ENCODE data around the gene PLA2G2C. TPM values are rescaled to one million over a fixed set of nuclear protein-coding genes. Genes with fewer than 3 reads are reported as not detected.

The PLA2G2C gene
- total RNA-seq, 1 donor from 2014 or later: not detected

- no peak for ATAC-seq
- Histone ChIP-seq H3K27me3 (no peaks in the 10 kb centered on the region), H3K4me3 (no peak overlapping the region), H3K9me3 (no peaks in the 10 kb centered on the region), H3K4me1 (peaks cover 19% of the 10 kb centered on the region), H3K27ac (no peak overlapping the region), H3K36me3 (no peaks in the 10 kb centered on the region)
- no peak for DNase-seq
- intact Hi-C loops (cut with DNase I): no loop called here
- TF ChIP-seq CTCF (IDR thresholded peaks at IDR 0.05): no peak
Observed at GRCh38 chr1:20183035-20183434, 3.3 kb downstream of the PLA2G2C start.

- intact Hi-C loops (cut with DNase I): no loop called here
- Histone ChIP-seq H3K27me3 (no peaks in the 10 kb centered on the region), H3K4me3 (no peak overlapping the region), H3K4me1 (peaks cover 15% of the 10 kb centered on the region), H3K36me3 (no peaks in the 10 kb centered on the region), H3K9me3 (no peaks in the 10 kb centered on the region), H3K27ac (no peak overlapping the region)
- no peak for ATAC-seq
- DNase-seq: no peak
- TF ChIP-seq CTCF (IDR thresholded peaks at IDR 0.05): no peak
Observed at GRCh38 chr1:20182415-20182814, 3.9 kb downstream of the PLA2G2C start.

- intact Hi-C loops (cut with DNase I): no loop called here
- Histone ChIP-seq H3K27me3 (no peaks in the 10 kb centered on the region), H3K27ac (no peak overlapping the region), H3K4me3 (no peak overlapping the region), H3K9me3 (no peaks in the 10 kb centered on the region), H3K4me1 (no peaks in the 10 kb centered on the region), H3K36me3 (no peaks in the 10 kb centered on the region)
- DNase-seq: no peak
- TF ChIP-seq CTCF (IDR thresholded peaks at IDR 0.05): no peak
- ATAC-seq: no peak
Observed at GRCh38 chr1:20180844-20181207, 5.5 kb downstream of the PLA2G2C start.

- H3K36me3 ChIP-seq: no peaks in the 10 kb centered on the region
- H3K9me3 ChIP-seq: no peaks in the 10 kb centered on the region
- H3K27ac ChIP-seq: no peak overlapping the region
- H3K4me1 ChIP-seq: no peaks in the 10 kb centered on the region
- no peak for ATAC-seq
- H3K4me3 ChIP-seq: no peak overlapping the region
- TF ChIP-seq CTCF (IDR thresholded peaks at IDR 0.05): no peak
- DNase-seq: no peak
- intact Hi-C loops (cut with DNase I): no loop called here
- H3K27me3 ChIP-seq: no peaks in the 10 kb centered on the region
Observed at GRCh38 chr1:20180129-20180843, 6.0 kb downstream of the PLA2G2C start.

GRCh38 chr1:20179371-20180128 lies 6.8 kb downstream of the PLA2G2C start:
- H3K9me3 ChIP-seq: no peaks in the 10 kb centered on the region
- no peaks in the 10 kb centered on the region for H3K36me3 ChIP-seq
- no peak for DNase-seq
- no peaks in the 10 kb centered on the region for H3K27me3 ChIP-seq
- intact Hi-C loops (cut with DNase I): no loop called here
- no peaks in the 10 kb centered on the region for H3K4me1 ChIP-seq
- no peak for ATAC-seq
- H3K4me3 ChIP-seq: no peak overlapping the region
- no peak for TF ChIP-seq CTCF (IDR thresholded peaks at IDR 0.05)
- no peak overlapping the region for H3K27ac ChIP-seq
